ENCODE results near the gene ZNF385B. TPM values are rescaled to one million over a fixed set of nuclear protein-coding genes. Genes with fewer than 3 reads are reported as not detected.

Gene ZNF385B
- polyA plus RNA-seq, 1 of the 3 experiments (the other 2 are of a cell fraction): 0.16 TPM

DNA sequence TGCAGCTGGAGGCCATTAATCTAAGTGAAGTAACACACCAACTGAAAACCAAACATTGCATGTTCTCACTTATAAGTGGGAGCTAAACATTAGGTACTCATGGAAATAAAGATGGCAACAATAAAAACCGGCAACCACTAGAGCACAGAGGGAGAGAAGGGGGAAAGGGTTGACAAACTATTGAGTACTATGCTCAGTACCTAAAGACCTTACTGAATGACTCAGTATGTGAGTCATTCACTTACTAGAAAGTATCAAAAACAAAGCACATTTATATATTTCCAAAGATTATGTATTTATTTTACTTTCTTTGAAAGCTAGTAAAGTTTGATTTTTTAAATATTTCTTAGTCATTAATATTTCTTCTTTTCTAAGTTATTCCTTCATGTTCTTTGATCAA, 48.9 kb downstream of the ZNF385B start:
- ChIA-PET CTCF (no interaction called here), POLR2A (no interaction called here)
- Histone ChIP-seq H4K20me1 (ENCODE audit: insufficient read depth) (no peaks in the 10 kb centered on the region), H3K4me1 (ENCODE audit: control insufficient read depth in 1 of 2, insufficient read depth in 2 of 2, low read depth in 1 of 2, low read length in 1 of 2) (no peaks in the 10 kb centered on the region; a peak in 1 of 4 replicates), H3F3A (replicated peaks; ENCODE audit: insufficient read depth) (no peaks in the 10 kb centered on the region), H3K4me2 (no peak overlapping the region), H3K36me3 (replicated peaks in 1 of 2; ENCODE audit: control insufficient read depth in 1 of 2, insufficient read depth in 2 of 2, low read length in 1 of 2) (no peaks in the 10 kb centered on the region), H3K9me3 (peaks cover 18% of the 10 kb centered on the region; the same call in 1 of the 2 replicates), H2AFZ (ENCODE audit: low read depth) (no peak overlapping the region), H3K27ac (ENCODE audit: low read depth in 2 of 2, low read length in 1 of 2) (no peak overlapping the region), H3K9me2 (no peaks in the 10 kb centered on the region), H3K4me3 (ENCODE audit: low read depth in 2 of 2, low read length in 1 of 2) (no peak overlapping the region), H3K27me3 (ENCODE audit: insufficient read depth) (no peaks in the 10 kb centered on the region), H3K79me2 (ENCODE audit: insufficient read depth) (no peaks in the 10 kb centered on the region), H3K9ac (no peak overlapping the region)
- 0 out of 2 replicates have a peak, but pooled peaks have one; percentile 7 for TF ChIP-seq FOSL2 (IDR thresholded peaks at IDR 0.05; ENCODE audit: borderline replicate concordance, low read depth)
- no peak for TF ChIP-seq MXI1 (IDR thresholded peaks at IDR 0.05; ENCODE audit: low read depth, low read length)
- no peak for TF ChIP-seq RCOR1 (IDR thresholded peaks at IDR 0.05; ENCODE audit: low read length)
- 76% methylated on average over 1 of the region's 1 CpG for WGBS (ENCODE audit: low lambda C conversion rate)
- no peak for DNase-seq

DNA sequence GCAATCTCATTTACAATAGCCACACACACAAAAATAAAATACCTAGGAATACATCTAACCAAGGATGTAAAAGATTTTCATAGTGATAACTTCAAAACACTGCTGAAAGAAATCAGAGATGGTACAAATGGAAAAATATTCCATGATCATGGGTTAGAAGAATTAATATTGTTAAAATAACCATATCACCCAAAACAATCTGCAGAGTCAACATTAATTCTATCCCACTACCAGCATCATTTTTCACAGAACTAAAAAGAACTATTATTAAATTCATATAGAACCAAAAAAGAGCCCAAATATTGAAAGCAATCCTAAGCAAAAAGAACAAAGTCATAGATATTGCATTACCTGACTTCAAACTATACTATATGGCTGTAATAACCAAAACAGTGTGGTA, 50.4 kb downstream of the ZNF385B start:
- DNase-seq: no peak
- Histone ChIP-seq H3K9me2 (no peaks in the 10 kb centered on the region), H3K4me1 (ENCODE audit: control insufficient read depth in 1 of 2, insufficient read depth in 2 of 2, low read depth in 1 of 2, low read length in 1 of 2) (no peaks in the 10 kb centered on the region; a peak in 1 of 4 replicates), H2AFZ (ENCODE audit: low read depth) (no peak overlapping the region), H3K4me2 (no peak overlapping the region), H3K27me3 (ENCODE audit: insufficient read depth) (no peaks in the 10 kb centered on the region), H3K36me3 (replicated peaks in 1 of 2; ENCODE audit: control insufficient read depth in 1 of 2, insufficient read depth in 2 of 2, low read length in 1 of 2) (no peaks in the 10 kb centered on the region), H3F3A (replicated peaks; ENCODE audit: insufficient read depth) (no peaks in the 10 kb centered on the region), H3K9me3 (peaks cover 18% of the 10 kb centered on the region; the same call in 1 of the 2 replicates), H3K4me3 (ENCODE audit: low read depth in 2 of 2, low read length in 1 of 2) (no peak overlapping the region), H4K20me1 (ENCODE audit: insufficient read depth) (no peaks in the 10 kb centered on the region), H3K79me2 (ENCODE audit: insufficient read depth) (no peaks in the 10 kb centered on the region), H3K27ac (ENCODE audit: low read depth in 2 of 2, low read length in 1 of 2) (no peak overlapping the region), H3K9ac (no peak overlapping the region)
- ChIA-PET POLR2A (no interaction called here), CTCF (no interaction called here)
- TF ChIP-seq RFX5 (IDR thresholded peaks at IDR 0.05; ENCODE audit: low read length) (no peak), RAD21 (IDR thresholded peaks at IDR 0.05; ENCODE audit: low read length) (no peak)
- TF ChIP-seq, protein P1, sequence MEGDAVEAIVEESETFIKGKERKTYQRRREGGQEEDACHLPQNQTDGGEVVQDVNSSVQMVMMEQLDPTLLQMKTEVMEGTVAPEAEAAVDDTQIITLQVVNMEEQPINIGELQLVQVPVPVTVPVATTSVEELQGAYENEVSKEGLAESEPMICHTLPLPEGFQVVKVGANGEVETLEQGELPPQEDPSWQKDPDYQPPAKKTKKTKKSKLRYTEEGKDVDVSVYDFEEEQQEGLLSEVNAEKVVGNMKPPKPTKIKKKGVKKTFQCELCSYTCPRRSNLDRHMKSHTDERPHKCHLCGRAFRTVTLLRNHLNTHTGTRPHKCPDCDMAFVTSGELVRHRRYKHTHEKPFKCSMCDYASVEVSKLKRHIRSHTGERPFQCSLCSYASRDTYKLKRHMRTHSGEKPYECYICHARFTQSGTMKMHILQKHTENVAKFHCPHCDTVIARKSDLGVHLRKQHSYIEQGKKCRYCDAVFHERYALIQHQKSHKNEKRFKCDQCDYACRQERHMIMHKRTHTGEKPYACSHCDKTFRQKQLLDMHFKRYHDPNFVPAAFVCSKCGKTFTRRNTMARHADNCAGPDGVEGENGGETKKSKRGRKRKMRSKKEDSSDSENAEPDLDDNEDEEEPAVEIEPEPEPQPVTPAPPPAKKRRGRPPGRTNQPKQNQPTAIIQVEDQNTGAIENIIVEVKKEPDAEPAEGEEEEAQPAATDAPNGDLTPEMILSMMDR (IDR thresholded peaks at IDR 0.05): no peak

DNA sequence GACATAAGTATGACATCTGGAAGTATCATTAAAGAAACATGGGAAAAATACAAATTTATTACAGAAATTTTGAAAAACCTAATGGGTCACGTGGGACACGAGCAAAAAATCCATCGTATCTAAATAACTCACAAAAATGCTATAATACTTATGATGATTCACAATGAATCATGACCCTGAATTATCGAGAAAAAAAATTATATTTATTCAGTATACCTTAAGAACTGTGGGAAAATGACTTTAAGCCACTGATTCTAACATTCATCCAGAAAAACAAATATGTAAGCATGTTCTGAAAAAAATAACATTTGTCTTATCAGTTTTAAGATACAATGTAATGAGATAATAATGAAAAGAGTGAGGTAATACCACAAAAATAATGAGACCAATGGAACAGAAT, 51.8 kb downstream of the ZNF385B start:
- H3K4me3 ChIP-seq (ENCODE audit: low read depth in 2 of 2, low read length in 1 of 2): no peak overlapping the region
- H3K36me3 ChIP-seq (replicated peaks in 1 of 2; ENCODE audit: control insufficient read depth in 1 of 2, insufficient read depth in 2 of 2, low read length in 1 of 2): no peaks in the 10 kb centered on the region
- CTCF ChIA-PET: no interaction called here
- H3K9me3 ChIP-seq: peaks cover 18% of the 10 kb centered on the region; the same call in 1 of the 2 replicates
- TF ChIP-seq POLR2AphosphoS5 (IDR thresholded peaks at IDR 0.05; ENCODE audit: low read depth, low read length) (no peak), TAF1 (IDR thresholded peaks at IDR 0.05; ENCODE audit: borderline replicate concordance, low read depth, low read length) (no peak), SMC3 (IDR thresholded peaks at IDR 0.05; ENCODE audit: low read depth, low read length) (no peak), FOXM1 (IDR thresholded peaks at IDR 0.05; ENCODE audit: low read depth) (no peak), FOXJ3 (CRISPR knock-in tag; IDR thresholded peaks at IDR 0.05) (no peak), YY1 (IDR thresholded peaks at IDR 0.05; ENCODE audit: low read depth) (no peak)
- no peaks in the 10 kb centered on the region; a peak in 1 of 4 replicates for H3K4me1 ChIP-seq (ENCODE audit: control insufficient read depth in 1 of 2, insufficient read depth in 2 of 2, low read depth in 1 of 2, low read length in 1 of 2)
- POLR2A ChIA-PET: no interaction called here
- no peaks in the 10 kb centered on the region for H3F3A ChIP-seq (replicated peaks; ENCODE audit: insufficient read depth)
- H4K20me1 ChIP-seq (ENCODE audit: insufficient read depth): no peaks in the 10 kb centered on the region
- no peak overlapping the region for H3K27ac ChIP-seq (ENCODE audit: low read depth in 2 of 2, low read length in 1 of 2)
- no peaks in the 10 kb centered on the region for H3K27me3 ChIP-seq (ENCODE audit: insufficient read depth)
- 37% methylated on average over 4 of the region's 4 CpGs for WGBS (ENCODE audit: low lambda C conversion rate)
- H3K4me2 ChIP-seq: no peak overlapping the region
- no peaks in the 10 kb centered on the region for H3K9me2 ChIP-seq
- DNase-seq: no peak
- no peaks in the 10 kb centered on the region for H3K79me2 ChIP-seq (ENCODE audit: insufficient read depth)
- no peak overlapping the region for H3K9ac ChIP-seq
- H2AFZ ChIP-seq (ENCODE audit: low read depth): no peak overlapping the region
